ENCODE data around the gene PDXK.

The PDXK gene

GRCh38 chr21:43802713-43803313 is 83.9 kb downstream of the PDXK start:
- no peak for DNase-seq (ENCODE audit: low spot score in 2 of 2)
- peaks cover 69% of the 10 kb centered on the region for H3K36me3 ChIP-seq (replicated peaks)
- no peaks in the 10 kb centered on the region for H3K27me3 ChIP-seq (ENCODE audit: low read depth)
- no peaks in the 10 kb centered on the region for H3K4me1 ChIP-seq
- in situ Hi-C loops (cut with MboI; ENCODE audit: low sequenced_read_pairs), result no loop called here
- no peak overlapping the region for H3K4me3 ChIP-seq
- no peaks in the 10 kb centered on the region for H3K9me3 ChIP-seq

- H3K27me3 ChIP-seq (ENCODE audit: low read depth), result no peaks in the 10 kb centered on the region
- in situ Hi-C loops (cut with MboI; ENCODE audit: low sequenced_read_pairs), result no loop called here
- no peaks in the 10 kb centered on the region for H3K4me1 ChIP-seq
- DNase-seq (ENCODE audit: low spot score in 2 of 2), result no peak
- H3K36me3 ChIP-seq (replicated peaks), result peaks cover 61% of the 10 kb centered on the region
- H3K4me3 ChIP-seq, result no peak overlapping the region
- H3K9me3 ChIP-seq, result no peaks in the 10 kb centered on the region
These were observed 84.8 kb downstream of the PDXK start for GRCh38 chr21:43803558-43804300.

- Histone ChIP-seq H3K4me3 (no peak overlapping the region), H3K36me3 (replicated peaks) (peaks cover 46% of the 10 kb centered on the region), H3K4me1 (no peaks in the 10 kb centered on the region), H3K27me3 (ENCODE audit: low read depth) (no peaks in the 10 kb centered on the region), H3K9me3 (no peaks in the 10 kb centered on the region)
- no peak for DNase-seq (ENCODE audit: low spot score in 2 of 2)
- in situ Hi-C loops (cut with MboI; ENCODE audit: low sequenced_read_pairs), result no loop called here
These were observed 86.4 kb downstream of the PDXK start for GRCh38 chr21:43805275-43805800.

- no peak for DNase-seq (ENCODE audit: low spot score in 2 of 2)
- Histone ChIP-seq H3K4me1 (peaks cover 2% of the 10 kb centered on the region; the same call in 1 of the 2 replicates), H3K4me3 (no peak overlapping the region), H3K9me3 (no peaks in the 10 kb centered on the region), H3K36me3 (replicated peaks) (peaks cover 37% of the 10 kb centered on the region), H3K27me3 (ENCODE audit: low read depth) (no peaks in the 10 kb centered on the region)
- in situ Hi-C loops (cut with MboI; ENCODE audit: low sequenced_read_pairs), result no loop called here
These were observed 87.2 kb downstream of the PDXK start for GRCh38 chr21:43806017-43806710.

GRCh38 chr21:43808367-43808766 is 89.4 kb downstream of the PDXK start:
- H3K27me3 ChIP-seq (ENCODE audit: low read depth), result no peaks in the 10 kb centered on the region
- H3K9me3 ChIP-seq, result no peaks in the 10 kb centered on the region
- no peak overlapping the region for H3K4me3 ChIP-seq
- no peak for DNase-seq (ENCODE audit: low spot score in 2 of 2)
- in situ Hi-C loops (cut with MboI; ENCODE audit: low sequenced_read_pairs), result no loop called here
- H3K4me1 ChIP-seq, result peaks cover 2% of the 10 kb centered on the region; the same call in 1 of the 2 replicates
- H3K36me3 ChIP-seq (replicated peaks), result peaks cover 15% of the 10 kb centered on the region

GRCh38 chr21:43808832-43809251 is 89.9 kb downstream of the PDXK start:
- Histone ChIP-seq H3K27me3 (ENCODE audit: low read depth) (no peaks in the 10 kb centered on the region), H3K4me1 (peaks cover 2% of the 10 kb centered on the region; the same call in 1 of the 2 replicates), H3K36me3 (replicated peaks) (peaks cover 11% of the 10 kb centered on the region), H3K9me3 (no peaks in the 10 kb centered on the region), H3K4me3 (no peak overlapping the region)
- DNase-seq (ENCODE audit: low spot score in 2 of 2), result no peak
- in situ Hi-C loops (cut with MboI; ENCODE audit: low sequenced_read_pairs), result no loop called here

GRCh38 chr21:43809346-43809799 is 90.4 kb downstream of the PDXK start:
- in situ Hi-C loops (cut with MboI; ENCODE audit: low sequenced_read_pairs), result no loop called here
- no peak overlapping the region for H3K4me3 ChIP-seq
- no peaks in the 10 kb centered on the region for H3K27me3 ChIP-seq (ENCODE audit: low read depth)
- H3K4me1 ChIP-seq, result peaks cover 2% of the 10 kb centered on the region; the same call in 1 of the 2 replicates
- H3K36me3 ChIP-seq (replicated peaks), result peaks cover 7% of the 10 kb centered on the region; the same call in 1 of the 2 replicates
- H3K9me3 ChIP-seq, result no peaks in the 10 kb centered on the region
- no peak for DNase-seq (ENCODE audit: low spot score in 2 of 2)

- DNase-seq (ENCODE audit: low spot score in 2 of 2), result no peak
- Histone ChIP-seq H3K9me3 (no peaks in the 10 kb centered on the region), H3K36me3 (replicated peaks) (peaks cover 7% of the 10 kb centered on the region; the same call in 1 of the 2 replicates), H3K4me3 (no peak overlapping the region), H3K4me1 (peaks cover 2% of the 10 kb centered on the region; the same call in 1 of the 2 replicates), H3K27me3 (ENCODE audit: low read depth) (no peaks in the 10 kb centered on the region)
- in situ Hi-C loops (cut with MboI; ENCODE audit: low sequenced_read_pairs), result no loop called here
These were observed 91.0 kb downstream of the PDXK start for GRCh38 chr21:43809853-43810504.

- peaks cover 2% of the 10 kb centered on the region; the same call in 1 of the 2 replicates for H3K4me1 ChIP-seq
- H3K36me3 ChIP-seq (replicated peaks), result peaks cover 5% of the 10 kb centered on the region; the same call in 1 of the 2 replicates
- in situ Hi-C loops (cut with MboI; ENCODE audit: low sequenced_read_pairs), result no loop called here
- H3K9me3 ChIP-seq, result no peaks in the 10 kb centered on the region
- no peak overlapping the region for H3K4me3 ChIP-seq
- H3K27me3 ChIP-seq (ENCODE audit: low read depth), result no peaks in the 10 kb centered on the region
- peak; percentile 70 to 97 for DNase-seq (ENCODE audit: low spot score in 2 of 2)
These were observed 91.8 kb downstream of the PDXK start for GRCh38 chr21:43810505-43811261.

- Histone ChIP-seq H3K36me3 (replicated peaks) (no peaks in the 10 kb centered on the region), H3K9me3 (no peaks in the 10 kb centered on the region), H3K4me3 (no peak overlapping the region), H3K4me1 (peaks cover 2% of the 10 kb centered on the region; the same call in 1 of the 2 replicates), H3K27me3 (ENCODE audit: low read depth) (no peaks in the 10 kb centered on the region)
- no peak for DNase-seq (ENCODE audit: low spot score in 2 of 2)
- in situ Hi-C loops (cut with MboI; ENCODE audit: low sequenced_read_pairs), result no loop called here
These were observed 92.6 kb downstream of the PDXK start for GRCh38 chr21:43811262-43812105.
